ENCODE data around the gene MEI1. TPM values are rescaled to one million over a fixed set of nuclear protein-coding genes. Genes with fewer than 3 reads are reported as not detected.

The MEI1 gene
- total RNA-seq, 1 experiment from 2014 or later: 4.9 TPM

GRCh38 chr22:41818596-41818995 is 119.3 kb downstream of the MEI1 start:
- DNase-seq: no peak
- no peaks in the 10 kb centered on the region for H3K9me3 ChIP-seq (ENCODE audit: low read length)
- H3K27me3 ChIP-seq (ENCODE audit: low read length): no peaks in the 10 kb centered on the region
- H3K4me2 ChIP-seq (ENCODE audit: low read depth, low read length, poor library complexity, severe bottlenecking): no peak overlapping the region
- no peak overlapping the region for H3K9ac ChIP-seq (ENCODE audit: low read length)
- H2AFZ ChIP-seq (ENCODE audit: low read length): no peak overlapping the region
- H3K4me1 ChIP-seq (ENCODE audit: low read length): no peaks in the 10 kb centered on the region
- no peaks in the 10 kb centered on the region for H3K79me2 ChIP-seq (ENCODE audit: low read length)
- no peaks in the 10 kb centered on the region for H4K20me1 ChIP-seq (ENCODE audit: insufficient read depth, low read depth, low read length)
- no peak overlapping the region for H3K27ac ChIP-seq (ENCODE audit: low read length)
- H3K9me2 ChIP-seq (replicated peaks; ENCODE audit: insufficient read depth, low read length): no peaks in the 10 kb centered on the region
- H3K36me3 ChIP-seq (ENCODE audit: insufficient read depth, low read length): no peaks in the 10 kb centered on the region
- H3K4me3 ChIP-seq (ENCODE audit: low read length): no peak overlapping the region

DNA sequence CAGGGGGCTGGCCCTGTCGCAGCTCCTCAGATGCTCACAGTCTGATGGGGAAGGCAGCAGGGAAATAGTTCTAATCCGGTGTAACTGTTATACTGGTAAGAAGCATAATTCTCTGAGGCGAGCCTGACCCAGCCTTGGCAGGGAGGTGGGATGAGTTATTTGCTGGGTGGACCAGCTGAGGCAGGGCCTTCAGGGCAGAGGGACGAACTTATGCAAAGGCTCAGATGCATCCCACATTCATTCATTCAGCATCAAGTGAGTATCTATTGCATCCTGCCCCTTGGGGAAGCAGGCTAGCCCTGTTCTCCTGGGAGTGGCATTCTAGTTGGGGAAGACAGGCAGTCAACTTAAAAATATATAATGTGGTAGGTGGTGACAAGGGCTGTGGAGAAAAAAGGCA is 120.0 kb downstream of the MEI1 start:
- Histone ChIP-seq H3K79me2 (ENCODE audit: low read length) (no peaks in the 10 kb centered on the region), H2AFZ (ENCODE audit: low read length) (no peak overlapping the region), H3K9me3 (ENCODE audit: low read length) (no peaks in the 10 kb centered on the region), H3K4me3 (ENCODE audit: low read length) (no peak overlapping the region), H3K9ac (ENCODE audit: low read length) (no peak overlapping the region), H3K27ac (ENCODE audit: low read length) (no peak overlapping the region), H3K36me3 (ENCODE audit: insufficient read depth, low read length) (no peaks in the 10 kb centered on the region), H3K9me2 (replicated peaks; ENCODE audit: insufficient read depth, low read length) (no peaks in the 10 kb centered on the region), H3K4me2 (ENCODE audit: low read depth, low read length, poor library complexity, severe bottlenecking) (no peak overlapping the region), H3K4me1 (ENCODE audit: low read length) (no peaks in the 10 kb centered on the region), H3K27me3 (ENCODE audit: low read length) (no peaks in the 10 kb centered on the region), H4K20me1 (ENCODE audit: insufficient read depth, low read depth, low read length) (no peaks in the 10 kb centered on the region)
- no peak for DNase-seq

GRCh38 chr22:41820447-41820846 is 121.1 kb downstream of the MEI1 start:
- Histone ChIP-seq H3K9ac (ENCODE audit: low read length) (no peak overlapping the region), H3K27ac (ENCODE audit: low read length) (no peak overlapping the region), H3K9me2 (replicated peaks; ENCODE audit: insufficient read depth, low read length) (no peaks in the 10 kb centered on the region), H2AFZ (ENCODE audit: low read length) (no peak overlapping the region), H4K20me1 (ENCODE audit: insufficient read depth, low read depth, low read length) (no peaks in the 10 kb centered on the region), H3K27me3 (ENCODE audit: low read length) (no peaks in the 10 kb centered on the region), H3K9me3 (ENCODE audit: low read length) (no peaks in the 10 kb centered on the region), H3K4me2 (ENCODE audit: low read depth, low read length, poor library complexity, severe bottlenecking) (no peak overlapping the region), H3K4me1 (ENCODE audit: low read length) (no peaks in the 10 kb centered on the region), H3K4me3 (ENCODE audit: low read length) (no peak overlapping the region), H3K36me3 (ENCODE audit: insufficient read depth, low read length) (no peaks in the 10 kb centered on the region), H3K79me2 (ENCODE audit: low read length) (no peaks in the 10 kb centered on the region)
- no peak for DNase-seq

DNA sequence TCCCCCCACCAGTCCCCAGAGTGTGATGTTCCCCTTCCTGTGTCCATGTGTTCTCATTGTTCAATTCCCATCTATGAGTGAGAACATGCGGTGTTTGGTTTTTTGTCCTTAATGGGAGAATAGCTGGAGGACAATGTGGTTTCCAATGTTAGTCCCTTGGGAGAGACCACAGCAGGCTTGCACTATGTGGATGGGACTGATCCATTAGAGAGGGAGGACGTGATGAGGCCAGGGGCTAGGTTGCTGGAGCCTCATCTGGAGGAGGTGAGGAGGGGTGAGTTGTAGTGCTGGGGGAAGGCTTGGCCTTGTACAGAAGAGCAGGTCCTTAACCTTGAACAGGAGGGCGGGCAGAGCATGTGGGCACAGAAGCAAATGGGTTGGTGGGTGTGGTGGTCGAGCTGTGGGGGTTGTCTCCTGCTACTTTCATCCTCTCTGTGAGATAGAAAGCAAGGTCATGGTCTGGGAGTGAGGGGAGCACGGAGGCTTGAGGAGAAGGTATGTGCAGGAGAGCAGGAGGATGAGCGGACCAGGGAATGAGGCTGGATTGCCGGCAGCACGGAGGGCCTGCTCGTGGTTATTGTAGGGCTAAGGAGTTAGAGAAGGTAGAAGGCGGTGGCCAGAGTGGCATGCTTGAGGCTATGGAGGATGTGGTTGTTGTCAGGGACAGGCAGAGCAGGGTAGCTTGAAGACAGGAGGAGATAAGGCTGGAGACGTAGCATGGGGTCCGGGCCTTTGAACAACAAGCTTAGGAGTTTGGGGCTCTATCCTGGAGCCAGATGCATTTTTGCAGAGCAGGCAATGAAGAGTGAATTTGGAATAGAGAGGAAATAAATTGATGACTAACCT is 122.4 kb downstream of the MEI1 start:
- H3K4me3 ChIP-seq (ENCODE audit: low read length): no peak overlapping the region
- no peaks in the 10 kb centered on the region for H3K36me3 ChIP-seq (ENCODE audit: insufficient read depth, low read length)
- H3K4me1 ChIP-seq (ENCODE audit: low read length): peaks cover under 1% of the 10 kb centered on the region; the same call in 1 of the 2 replicates
- DNase-seq: no peak
- no peak overlapping the region for H3K4me2 ChIP-seq (ENCODE audit: low read depth, low read length, poor library complexity, severe bottlenecking)
- no peaks in the 10 kb centered on the region for H3K9me2 ChIP-seq (replicated peaks; ENCODE audit: insufficient read depth, low read length)
- no peaks in the 10 kb centered on the region for H4K20me1 ChIP-seq (ENCODE audit: insufficient read depth, low read depth, low read length)
- H3K27ac ChIP-seq (ENCODE audit: low read length): no peak overlapping the region
- no peaks in the 10 kb centered on the region for H3K79me2 ChIP-seq (ENCODE audit: low read length)
- no peaks in the 10 kb centered on the region for H3K27me3 ChIP-seq (ENCODE audit: low read length)
- no peaks in the 10 kb centered on the region for H3K9me3 ChIP-seq (ENCODE audit: low read length)
- H3K9ac ChIP-seq (ENCODE audit: low read length): no peak overlapping the region
- H2AFZ ChIP-seq (ENCODE audit: low read length): no peak overlapping the region

GRCh38 chr22:41822317-41823057 is 123.2 kb downstream of the MEI1 start:
- H3K27ac ChIP-seq (ENCODE audit: low read length): no peak overlapping the region
- H3K79me2 ChIP-seq (ENCODE audit: low read length): no peaks in the 10 kb centered on the region
- H3K4me1 ChIP-seq (ENCODE audit: low read length): peaks cover 4% of the 10 kb centered on the region; the same call in 1 of the 2 replicates
- H3K9me3 ChIP-seq (ENCODE audit: low read length): no peaks in the 10 kb centered on the region
- no peak overlapping the region for H2AFZ ChIP-seq (ENCODE audit: low read length)
- H4K20me1 ChIP-seq (ENCODE audit: insufficient read depth, low read depth, low read length): no peaks in the 10 kb centered on the region
- H3K27me3 ChIP-seq (ENCODE audit: low read length): no peaks in the 10 kb centered on the region
- no peak overlapping the region for H3K4me2 ChIP-seq (ENCODE audit: low read depth, low read length, poor library complexity, severe bottlenecking)
- peak; percentile 84 for DNase-seq
- H3K9me2 ChIP-seq (replicated peaks; ENCODE audit: insufficient read depth, low read length): no peaks in the 10 kb centered on the region
- no peak overlapping the region for H3K4me3 ChIP-seq (ENCODE audit: low read length)
- H3K36me3 ChIP-seq (ENCODE audit: insufficient read depth, low read length): no peaks in the 10 kb centered on the region
- H3K9ac ChIP-seq (ENCODE audit: low read length): no peak overlapping the region

DNA sequence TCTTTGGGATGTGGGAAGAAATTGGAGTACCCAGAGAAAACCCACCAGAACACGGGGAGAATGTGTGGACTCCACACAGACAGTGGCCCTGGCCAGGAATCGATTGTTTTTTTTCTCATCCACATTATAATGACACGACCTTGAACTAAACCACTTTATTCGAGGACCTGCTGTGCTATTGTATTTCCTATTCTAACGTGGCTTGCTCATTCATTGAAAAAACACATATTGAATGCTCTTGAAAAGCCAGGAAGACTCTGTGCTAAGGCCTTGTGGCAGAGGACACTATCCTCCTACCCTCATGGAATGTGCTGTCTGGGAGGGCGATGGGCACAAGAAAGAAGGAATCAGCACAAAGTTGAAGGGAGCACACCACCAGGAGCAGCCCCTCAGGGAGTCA is 124.5 kb downstream of the MEI1 start:
- H3K9ac ChIP-seq (ENCODE audit: low read length): no peak overlapping the region
- H3K27ac ChIP-seq (ENCODE audit: low read length): no peak overlapping the region
- H3K79me2 ChIP-seq (ENCODE audit: low read length): no peaks in the 10 kb centered on the region
- no peak overlapping the region for H3K4me2 ChIP-seq (ENCODE audit: low read depth, low read length, poor library complexity, severe bottlenecking)
- H3K4me1 ChIP-seq (ENCODE audit: low read length): peaks cover 4% of the 10 kb centered on the region; the same call in 1 of the 2 replicates
- DNase-seq: no peak
- H4K20me1 ChIP-seq (ENCODE audit: insufficient read depth, low read depth, low read length): no peaks in the 10 kb centered on the region
- H3K4me3 ChIP-seq (ENCODE audit: low read length): no peak overlapping the region
- H3K9me2 ChIP-seq (replicated peaks; ENCODE audit: insufficient read depth, low read length): no peaks in the 10 kb centered on the region
- no peaks in the 10 kb centered on the region for H3K27me3 ChIP-seq (ENCODE audit: low read length)
- no peak overlapping the region for H2AFZ ChIP-seq (ENCODE audit: low read length)
- H3K36me3 ChIP-seq (ENCODE audit: insufficient read depth, low read length): no peaks in the 10 kb centered on the region
- H3K9me3 ChIP-seq (ENCODE audit: low read length): no peaks in the 10 kb centered on the region

- Histone ChIP-seq H3K4me1 (ENCODE audit: low read length) (peaks cover 7% of the 10 kb centered on the region; the same call in 1 of the 2 replicates), H3K27me3 (ENCODE audit: low read length) (no peaks in the 10 kb centered on the region), H3K36me3 (ENCODE audit: insufficient read depth, low read length) (no peaks in the 10 kb centered on the region), H3K4me2 (ENCODE audit: low read depth, low read length, poor library complexity, severe bottlenecking) (no peak overlapping the region), H3K4me3 (ENCODE audit: low read length) (no peak overlapping the region), H2AFZ (ENCODE audit: low read length) (no peak overlapping the region), H3K27ac (ENCODE audit: low read length) (no peak overlapping the region), H3K79me2 (ENCODE audit: low read length) (no peaks in the 10 kb centered on the region), H3K9me2 (replicated peaks; ENCODE audit: insufficient read depth, low read length) (no peaks in the 10 kb centered on the region), H3K9me3 (ENCODE audit: low read length) (no peaks in the 10 kb centered on the region), H3K9ac (ENCODE audit: low read length) (no peak overlapping the region), H4K20me1 (ENCODE audit: insufficient read depth, low read depth, low read length) (no peaks in the 10 kb centered on the region)
- DNase-seq: no peak
Observed at GRCh38 chr22:41825376-41825775, 126.1 kb downstream of the MEI1 start.

DNA sequence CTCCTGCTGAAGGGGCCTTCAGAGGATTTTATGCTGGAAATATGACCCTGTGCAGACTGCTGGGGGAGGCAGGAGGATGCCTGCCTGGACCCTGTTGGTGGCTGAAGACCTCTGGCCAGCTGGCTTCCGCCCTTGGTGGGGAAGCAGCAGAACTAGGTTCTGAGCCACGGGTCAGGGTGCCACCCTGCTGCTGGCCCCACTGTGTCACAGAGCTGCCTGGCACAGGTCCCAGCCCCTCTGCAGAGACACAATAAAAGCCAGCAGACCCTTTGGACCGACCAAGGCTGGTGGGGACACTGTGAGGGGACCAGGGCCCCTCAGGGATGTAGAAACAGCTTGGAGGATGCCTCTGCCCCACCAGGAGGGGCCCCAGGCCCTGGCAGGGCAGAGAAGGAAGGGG is 126.7 kb downstream of the MEI1 start:
- H3K4me3 ChIP-seq (ENCODE audit: low read length): no peak overlapping the region
- DNase-seq: no peak
- H3K36me3 ChIP-seq (ENCODE audit: insufficient read depth, low read length): no peaks in the 10 kb centered on the region
- no peaks in the 10 kb centered on the region for H3K27me3 ChIP-seq (ENCODE audit: low read length)
- no peaks in the 10 kb centered on the region for H4K20me1 ChIP-seq (ENCODE audit: insufficient read depth, low read depth, low read length)
- H3K4me2 ChIP-seq (ENCODE audit: low read depth, low read length, poor library complexity, severe bottlenecking): no peak overlapping the region
- H3K79me2 ChIP-seq (ENCODE audit: low read length): no peaks in the 10 kb centered on the region
- no peaks in the 10 kb centered on the region for H3K9me2 ChIP-seq (replicated peaks; ENCODE audit: insufficient read depth, low read length)
- H3K27ac ChIP-seq (ENCODE audit: low read length): no peak overlapping the region
- H3K9me3 ChIP-seq (ENCODE audit: low read length): no peaks in the 10 kb centered on the region
- H3K4me1 ChIP-seq (ENCODE audit: low read length): peaks cover 7% of the 10 kb centered on the region; the same call in 1 of the 2 replicates
- H2AFZ ChIP-seq (ENCODE audit: low read length): no peak overlapping the region
- no peak overlapping the region for H3K9ac ChIP-seq (ENCODE audit: low read length)
